ENCODE measurements around the gene FRMD3.

The FRMD3 gene

GRCh38 chr9:83445703-83446265 lies 92.4 kb downstream of the FRMD3 start:
- no peak overlapping the region for H3K4me3 ChIP-seq
- no peak overlapping the region for H3K27ac ChIP-seq

- Histone ChIP-seq H3K27ac (no peak overlapping the region), H3K4me3 (no peak overlapping the region)
Observed at GRCh38 chr9:83444110-83444509, 94.1 kb downstream of the FRMD3 start.

GRCh38 chr9:83441390-83441789 lies 96.8 kb downstream of the FRMD3 start:
- Histone ChIP-seq H3K27ac (peak overlapping the region in 1 of 21 experiments; percentile 8), H3K4me3 (no peak overlapping the region)

GRCh38 chr9:83440641-83441040 lies 97.6 kb downstream of the FRMD3 start:
- H3K4me3 ChIP-seq, result no peak overlapping the region
- H3K27ac ChIP-seq, result no peak overlapping the region

GRCh38 chr9:83435301-83435700 lies 102.9 kb downstream of the FRMD3 start:
- no peak overlapping the region for H3K4me3 ChIP-seq
- no peak overlapping the region for H3K27ac ChIP-seq

GRCh38 chr9:83434254-83434653 lies 103.9 kb downstream of the FRMD3 start:
- Histone ChIP-seq H3K4me3 (no peak overlapping the region), H3K27ac (no peak overlapping the region)

GRCh38 chr9:83433846-83434245 lies 104.4 kb downstream of the FRMD3 start:
- no peak overlapping the region for H3K4me3 ChIP-seq
- no peak overlapping the region for H3K27ac ChIP-seq

- Histone ChIP-seq H3K4me3 (no peak overlapping the region), H3K27ac (peak overlapping the region in 1 of 21 experiments; percentile 27)
Observed at GRCh38 chr9:83432877-83433550, 105.2 kb downstream of the FRMD3 start.

- Histone ChIP-seq H3K4me3 (no peak overlapping the region), H3K27ac (no peak overlapping the region)
Observed at GRCh38 chr9:83432104-83432627, 106.0 kb downstream of the FRMD3 start.

- Histone ChIP-seq H3K4me3 (no peak overlapping the region), H3K27ac (no peak overlapping the region)
Observed at GRCh38 chr9:83431101-83432060, 106.8 kb downstream of the FRMD3 start.

- no peak overlapping the region for H3K27ac ChIP-seq
- no peak overlapping the region for H3K4me3 ChIP-seq
Observed at GRCh38 chr9:83430681-83431080, 107.5 kb downstream of the FRMD3 start.

- Histone ChIP-seq H3K27ac (no peak overlapping the region), H3K4me3 (no peak overlapping the region)
Observed at GRCh38 chr9:83429229-83429628, 109.0 kb downstream of the FRMD3 start.

- peak overlapping the region in 1 of 21 experiments; percentile 35 for H3K27ac ChIP-seq
- no peak overlapping the region for H3K4me3 ChIP-seq
Observed at GRCh38 chr9:83425240-83425639, 113.0 kb downstream of the FRMD3 start.

- Histone ChIP-seq H3K4me3 (no peak overlapping the region), H3K27ac (peak overlapping the region in 1 of 21 experiments; percentile 35)
Observed at GRCh38 chr9:83424831-83425230, 113.4 kb downstream of the FRMD3 start.

- Histone ChIP-seq H3K27ac (peak overlapping the region in 1 of 21 experiments; percentile 20), H3K4me3 (no peak overlapping the region)
Observed at GRCh38 chr9:83423815-83424707, 114.1 kb downstream of the FRMD3 start.

- Histone ChIP-seq H3K27ac (no peak overlapping the region), H3K4me3 (no peak overlapping the region)
Observed at GRCh38 chr9:83422527-83422926, 115.7 kb downstream of the FRMD3 start.

GRCh38 chr9:83420486-83420885 lies 117.7 kb downstream of the FRMD3 start:
- Histone ChIP-seq H3K4me3 (no peak overlapping the region), H3K27ac (no peak overlapping the region)

GRCh38 chr9:83419961-83420360 lies 118.2 kb downstream of the FRMD3 start:
- no peak overlapping the region for H3K4me3 ChIP-seq

GRCh38 chr9:83418283-83418682 lies 119.9 kb downstream of the FRMD3 start:
- Histone ChIP-seq H3K4me3 (no peak overlapping the region), H3K27ac (no peak overlapping the region)

More at GRCh38 chr9:83419961-83420360, 118.2 kb downstream of the FRMD3 start:
- H3K27ac ChIP-seq, result no peak overlapping the region
